Stimulated activated CD8-positive, alpha-beta memory T cell treated with anti-CD3 and anti-CD28 coated beads, Interleukin-15, amount 100 ng/mL, for 24 hours (primary cell): Measurements from ENCODE around the gene GALNT17.

Experiments used
- DNase-seq: peaks from one replicate; pipeline ENCODE4 v3.0.0-alpha.2; 2020; ENCODE audit warnings: low read depth

GALNT17 gene

DNA sequence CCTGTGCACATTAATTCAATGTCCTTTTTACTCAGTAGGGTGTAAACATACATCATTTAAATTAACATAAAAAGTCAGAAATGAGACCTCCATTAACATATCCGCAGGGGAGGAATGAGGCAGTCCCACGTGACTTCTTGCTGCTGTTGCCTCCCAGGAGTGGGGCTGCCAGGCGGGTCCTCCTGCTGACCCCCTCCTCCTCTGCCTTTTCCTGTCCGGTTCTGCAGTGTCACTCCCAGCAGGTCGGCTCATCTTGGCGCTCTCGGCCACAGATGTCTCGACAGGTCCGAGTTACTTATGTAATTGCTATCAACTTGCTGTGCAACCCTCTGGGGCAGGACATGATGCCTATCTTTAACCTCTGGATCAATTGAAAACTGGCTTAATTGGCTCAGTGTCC is 329.6 kb downstream of the GALNT17 start:
- DNase-seq, result no peak

GRCh38 chr7:71465741-71466189 is 333.8 kb downstream of the GALNT17 start:
- no peak for DNase-seq

DNA sequence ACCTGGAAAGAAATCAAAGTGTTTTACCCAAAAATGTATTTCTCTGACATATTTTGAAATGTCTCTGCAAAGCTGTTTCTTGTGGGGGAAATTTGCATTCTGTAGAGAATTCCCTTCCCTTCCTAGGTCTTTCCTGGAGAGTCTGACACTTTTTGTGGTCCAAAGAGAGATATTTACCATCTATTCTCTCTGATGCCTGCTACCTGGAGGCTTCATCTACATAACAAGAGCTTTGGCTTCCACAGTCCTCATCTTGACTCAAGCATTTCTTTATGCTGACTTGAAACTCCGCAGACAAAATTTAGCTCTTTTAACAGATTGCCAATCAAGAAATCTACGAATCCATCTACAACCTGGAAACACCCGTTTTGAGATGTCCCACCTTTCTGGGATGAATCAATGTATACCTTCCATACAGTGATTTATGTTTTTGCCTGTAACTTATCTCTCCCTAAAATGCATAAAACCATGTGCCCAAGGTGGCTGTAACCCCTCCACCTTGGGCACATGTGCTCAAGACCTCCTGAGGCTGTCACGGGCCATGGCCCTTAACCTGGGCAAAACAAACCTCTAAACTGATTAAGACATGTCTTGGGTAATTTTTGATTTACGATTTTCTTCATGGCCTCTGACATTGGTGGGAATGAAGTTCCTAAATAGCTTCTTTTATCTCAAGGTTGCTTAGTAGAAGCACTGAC is 334.7 kb downstream of the GALNT17 start:
- no peak for DNase-seq

DNA sequence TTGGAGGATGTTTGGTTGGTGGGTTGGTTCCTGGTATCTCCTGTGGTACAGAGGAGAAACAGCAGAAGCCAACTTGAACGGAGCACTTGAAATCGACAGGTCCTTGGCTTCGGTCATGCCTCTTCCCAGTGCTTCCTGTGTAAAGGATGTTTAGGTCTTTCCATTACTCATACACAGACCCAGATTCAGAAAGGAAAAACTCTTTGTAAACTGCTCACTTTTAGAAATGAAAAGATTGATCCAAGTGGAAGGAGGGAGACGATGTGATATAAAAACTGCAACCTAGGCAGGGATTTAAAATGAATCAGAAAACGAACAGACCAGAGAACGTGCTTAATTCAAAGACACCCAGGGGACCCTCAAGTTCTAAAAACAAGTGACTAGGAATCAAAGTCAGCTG is 338.4 kb downstream of the GALNT17 start:
- DNase-seq, result no peak

GRCh38 chr7:71470830-71471229 is 338.9 kb downstream of the GALNT17 start:
- DNase-seq, result no peak

DNA sequence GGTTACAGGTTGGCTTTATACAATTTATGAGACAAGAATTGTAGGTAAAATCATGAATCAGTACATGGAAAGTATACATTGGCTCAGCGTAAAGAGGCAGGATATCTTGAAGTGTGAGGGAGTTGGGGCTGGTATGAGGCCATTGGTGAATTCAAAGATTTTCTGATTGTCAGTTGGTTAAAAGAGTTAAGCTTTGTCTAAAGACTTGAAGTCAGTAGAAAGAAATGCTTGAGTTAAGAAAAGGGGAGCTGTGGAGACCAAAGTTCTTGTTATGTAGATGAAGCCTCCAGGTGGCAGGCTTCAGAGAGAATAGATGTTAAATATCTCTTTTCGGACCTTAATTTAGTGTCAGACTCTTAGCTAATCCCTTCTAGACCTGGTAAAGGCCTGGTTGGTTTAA is 341.0 kb downstream of the GALNT17 start:
- DNase-seq, result no peak

- no peak for DNase-seq
Measured at GRCh38 chr7:71473366-71473967, 341.5 kb downstream of the GALNT17 start.

DNA sequence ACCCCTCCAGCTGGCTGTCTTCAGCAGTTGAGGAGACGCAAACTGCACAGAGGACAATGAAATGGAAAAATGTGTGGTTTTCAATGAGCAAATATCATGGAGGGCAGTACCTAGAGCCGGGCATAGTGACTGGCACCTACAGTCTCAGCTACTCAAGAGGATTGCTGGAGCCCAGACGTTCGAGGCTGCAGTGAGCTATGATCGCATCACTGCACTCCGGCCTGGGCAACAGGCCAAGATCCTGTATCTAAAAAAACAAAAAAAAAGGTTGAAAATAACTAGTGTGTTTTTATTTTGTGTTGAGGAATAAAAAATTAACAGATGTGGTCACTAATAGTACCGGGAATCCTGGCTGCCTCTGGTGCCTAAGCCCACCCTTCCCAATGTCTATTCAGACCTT is 345.5 kb downstream of the GALNT17 start:
- no peak for DNase-seq

- no peak for DNase-seq
Measured at GRCh38 chr7:71479231-71479630, 347.3 kb downstream of the GALNT17 start.

- DNase-seq, result no peak
Measured at GRCh38 chr7:71480791-71481190, 348.8 kb downstream of the GALNT17 start.

- DNase-seq, result no peak
Measured at GRCh38 chr7:71482284-71482683, 350.3 kb downstream of the GALNT17 start.

DNA sequence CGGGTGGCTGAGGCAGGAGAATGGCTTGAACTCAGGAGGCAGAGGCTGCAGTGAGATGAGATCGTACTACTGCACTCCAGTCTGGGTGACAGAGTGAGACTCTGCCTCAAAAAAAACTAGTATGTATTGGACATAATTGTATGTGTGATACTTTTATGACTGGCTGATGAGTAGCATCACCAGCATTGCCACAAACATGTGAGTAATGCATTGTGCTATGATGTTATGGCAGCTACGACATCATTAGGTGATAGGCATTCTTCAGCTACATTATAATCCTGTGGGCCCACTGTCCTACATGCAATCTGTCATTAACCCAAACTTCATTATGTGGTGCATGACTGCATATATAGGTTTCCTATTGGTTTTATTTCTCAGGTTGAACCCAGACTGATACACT is 352.4 kb downstream of the GALNT17 start:
- DNase-seq, result no peak

DNA sequence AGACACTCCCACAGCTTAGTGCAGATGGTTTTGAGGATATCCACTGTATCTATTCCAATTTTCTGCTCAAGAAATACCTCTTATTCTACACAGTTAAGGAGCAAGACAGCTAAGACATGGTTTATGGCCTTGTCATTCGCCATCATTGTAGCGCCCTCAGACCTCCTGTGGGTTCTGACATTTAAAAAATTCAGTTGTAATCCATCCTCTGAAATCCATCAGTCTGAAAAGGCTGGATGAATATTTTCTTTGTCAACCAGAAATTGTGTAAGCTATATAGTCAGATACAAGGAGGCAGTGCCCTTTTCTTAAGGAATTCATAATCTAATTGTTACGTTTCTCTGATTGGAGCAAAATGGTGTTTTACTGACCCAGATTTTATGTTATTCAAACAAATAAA is 353.6 kb downstream of the GALNT17 start:
- no peak for DNase-seq

- DNase-seq, result no peak
Measured at GRCh38 chr7:71486414-71486813, 354.5 kb downstream of the GALNT17 start.

- no peak for DNase-seq
Measured at GRCh38 chr7:71486856-71487628, 355.1 kb downstream of the GALNT17 start.

GRCh38 chr7:71488308-71488707 is 356.4 kb downstream of the GALNT17 start:
- no peak for DNase-seq

- no peak for DNase-seq
Measured at GRCh38 chr7:71491336-71491735, 359.4 kb downstream of the GALNT17 start.

GRCh38 chr7:71495828-71496227 is 363.9 kb downstream of the GALNT17 start:
- DNase-seq, result no peak

- no peak for DNase-seq
Measured at GRCh38 chr7:71497256-71497946, 365.5 kb downstream of the GALNT17 start.

DNA sequence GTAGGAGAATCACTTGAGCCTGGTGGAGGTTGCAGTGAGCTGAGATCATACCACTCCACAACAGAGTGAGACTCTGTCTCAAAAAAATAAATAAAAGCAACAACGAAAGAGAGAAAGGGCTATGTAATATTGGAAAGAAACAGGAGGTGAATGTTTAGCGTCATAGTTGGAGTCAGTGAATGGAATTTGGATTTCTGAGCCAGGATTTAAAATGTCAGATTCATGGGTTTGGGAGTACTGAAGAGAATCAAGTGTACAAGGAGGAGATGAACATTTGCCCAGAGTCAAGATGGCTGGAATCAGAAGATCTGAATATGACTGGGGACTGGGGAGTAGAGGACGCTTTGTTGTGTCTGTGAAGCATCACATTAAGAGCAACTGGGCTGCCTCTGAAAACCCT is 366.4 kb downstream of the GALNT17 start:
- DNase-seq, result no peak

GRCh38 chr7:71504697-71505441 is 372.9 kb downstream of the GALNT17 start:
- DNase-seq, result no peak

DNA sequence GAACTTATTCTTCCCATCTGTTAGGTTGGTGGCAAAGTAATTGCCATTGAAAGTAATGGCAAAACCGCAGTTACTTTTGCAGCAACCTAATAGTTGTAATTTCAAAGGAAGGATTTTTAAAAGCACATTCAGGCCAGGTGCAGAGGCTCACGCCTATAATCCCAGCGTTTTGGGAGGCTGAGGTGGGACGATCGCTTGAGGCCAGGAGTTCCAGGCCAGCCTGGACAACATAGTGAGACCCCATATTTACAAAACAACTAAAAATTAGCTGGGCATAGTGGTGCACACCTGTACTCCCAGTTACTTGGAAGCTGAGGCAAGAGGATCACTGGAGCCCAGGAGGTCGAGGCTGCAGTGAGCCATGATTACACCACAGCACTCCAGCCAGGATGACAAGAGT is 374.9 kb downstream of the GALNT17 start:
- no peak for DNase-seq
